ENCODE results near the gene TMEM106C. TPM values are rescaled to one million over a fixed set of nuclear protein-coding genes. Genes with fewer than 3 reads are reported as not detected.

The TMEM106C gene
- total and polyA plus RNA-seq, 8 donors: 24.7 to 44.7 (median 31.7) TPM

DNA sequence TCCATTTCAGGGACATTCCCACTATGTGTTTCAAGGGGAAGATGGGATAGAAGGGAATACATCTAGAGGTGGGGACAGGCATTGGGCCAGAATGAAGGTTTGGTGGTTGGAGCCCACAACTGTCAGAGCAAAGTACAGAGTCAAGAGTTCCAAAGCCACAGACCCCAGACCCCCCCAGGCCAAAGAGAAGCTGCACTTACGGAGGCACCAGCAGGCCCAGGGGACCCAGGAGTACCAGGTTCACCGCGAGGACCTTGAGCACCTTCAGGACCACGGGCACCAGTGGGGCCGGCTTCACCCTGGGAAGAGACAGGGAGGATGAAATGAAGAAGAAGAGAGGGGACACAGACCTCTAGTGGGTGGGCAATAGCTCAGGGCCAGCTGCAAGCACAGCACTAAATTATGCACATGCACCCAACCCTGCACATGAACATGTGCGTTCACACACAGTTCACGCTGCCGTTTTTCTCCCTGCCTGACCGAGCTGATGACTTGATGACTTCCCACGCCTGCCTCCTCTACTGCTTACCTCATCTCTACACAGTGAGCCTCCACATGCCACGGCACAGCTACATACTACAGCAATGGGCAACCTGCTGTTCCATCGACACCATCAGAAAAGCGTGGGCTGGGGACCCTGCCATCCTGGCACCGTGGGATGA lies 24.1 kb downstream of the TMEM106C start:
- Histone ChIP-seq H3K36me3 (no peaks in the 10 kb centered on the region), H3K4me3 (no peak overlapping the region), H3K27ac (no peak overlapping the region), H3K9me3 (no peaks in the 10 kb centered on the region), H3K4me1 (no peaks in the 10 kb centered on the region), H3K27me3 (no peaks in the 10 kb centered on the region)
- intact Hi-C loops (cut with DNase I): no loop called here
- 76 to 77% methylated on average over 14 of the region's 14 CpGs for WGBS, 2 donors
- DNase-seq (peak in 2 of 6 donors; percentile 35 to 41), ATAC-seq (no peak), FAIRE-seq (no peak)
- TF ChIP-seq, protein P1, sequence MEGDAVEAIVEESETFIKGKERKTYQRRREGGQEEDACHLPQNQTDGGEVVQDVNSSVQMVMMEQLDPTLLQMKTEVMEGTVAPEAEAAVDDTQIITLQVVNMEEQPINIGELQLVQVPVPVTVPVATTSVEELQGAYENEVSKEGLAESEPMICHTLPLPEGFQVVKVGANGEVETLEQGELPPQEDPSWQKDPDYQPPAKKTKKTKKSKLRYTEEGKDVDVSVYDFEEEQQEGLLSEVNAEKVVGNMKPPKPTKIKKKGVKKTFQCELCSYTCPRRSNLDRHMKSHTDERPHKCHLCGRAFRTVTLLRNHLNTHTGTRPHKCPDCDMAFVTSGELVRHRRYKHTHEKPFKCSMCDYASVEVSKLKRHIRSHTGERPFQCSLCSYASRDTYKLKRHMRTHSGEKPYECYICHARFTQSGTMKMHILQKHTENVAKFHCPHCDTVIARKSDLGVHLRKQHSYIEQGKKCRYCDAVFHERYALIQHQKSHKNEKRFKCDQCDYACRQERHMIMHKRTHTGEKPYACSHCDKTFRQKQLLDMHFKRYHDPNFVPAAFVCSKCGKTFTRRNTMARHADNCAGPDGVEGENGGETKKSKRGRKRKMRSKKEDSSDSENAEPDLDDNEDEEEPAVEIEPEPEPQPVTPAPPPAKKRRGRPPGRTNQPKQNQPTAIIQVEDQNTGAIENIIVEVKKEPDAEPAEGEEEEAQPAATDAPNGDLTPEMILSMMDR (IDR thresholded peaks at IDR 0.05): no peak

DNA sequence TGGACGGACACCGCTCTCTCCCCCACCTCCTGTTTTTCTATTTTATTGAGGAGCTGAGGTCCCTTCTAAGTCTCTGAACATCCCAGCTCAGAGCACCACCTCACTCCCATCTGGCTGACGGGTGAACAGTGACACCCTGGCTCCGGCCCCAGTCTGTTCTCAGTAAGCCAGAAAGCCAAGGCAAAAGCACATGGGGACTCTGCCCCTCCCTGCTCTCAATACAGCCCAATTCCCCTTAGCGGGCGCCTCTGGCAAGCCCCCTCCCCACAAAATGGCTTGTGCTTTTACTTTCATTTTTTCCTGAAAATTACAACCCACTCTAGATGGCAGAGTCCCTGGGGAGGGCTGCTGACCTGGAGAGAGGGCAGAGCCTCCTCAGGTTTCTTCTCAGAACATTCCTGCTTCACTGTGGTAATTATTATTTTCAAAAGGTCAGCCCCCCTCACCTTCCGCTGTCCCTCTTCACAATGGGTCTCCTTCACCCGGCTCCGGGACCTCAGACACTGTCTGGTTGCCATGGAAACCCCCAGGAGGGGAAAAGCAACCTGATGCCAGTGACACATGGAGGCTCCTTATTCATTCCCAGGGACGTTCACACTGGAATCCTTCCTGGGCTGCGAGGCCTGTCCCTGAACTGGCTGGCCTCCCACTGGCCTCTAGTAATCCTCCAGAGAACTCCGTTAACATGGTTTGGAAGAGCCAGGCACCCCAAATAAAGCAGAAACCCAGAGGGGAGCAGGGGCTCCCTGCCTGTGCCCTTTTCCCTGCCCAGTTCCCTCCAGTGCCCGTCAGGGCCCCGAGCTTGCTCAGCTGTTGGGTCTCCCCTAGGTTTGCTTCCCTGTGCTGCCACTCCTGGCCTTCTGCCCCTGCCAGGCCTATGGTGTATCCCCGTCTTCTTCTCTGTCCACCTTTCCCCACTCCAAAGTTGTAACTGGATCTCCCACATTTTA lies 25.0 kb downstream of the TMEM106C start:
- TF ChIP-seq, protein P1 (IDR thresholded peaks at IDR 0.05): no peak
- H3K27me3 ChIP-seq: no peaks in the 10 kb centered on the region
- intact Hi-C loops (cut with DNase I): no loop called here

DNA sequence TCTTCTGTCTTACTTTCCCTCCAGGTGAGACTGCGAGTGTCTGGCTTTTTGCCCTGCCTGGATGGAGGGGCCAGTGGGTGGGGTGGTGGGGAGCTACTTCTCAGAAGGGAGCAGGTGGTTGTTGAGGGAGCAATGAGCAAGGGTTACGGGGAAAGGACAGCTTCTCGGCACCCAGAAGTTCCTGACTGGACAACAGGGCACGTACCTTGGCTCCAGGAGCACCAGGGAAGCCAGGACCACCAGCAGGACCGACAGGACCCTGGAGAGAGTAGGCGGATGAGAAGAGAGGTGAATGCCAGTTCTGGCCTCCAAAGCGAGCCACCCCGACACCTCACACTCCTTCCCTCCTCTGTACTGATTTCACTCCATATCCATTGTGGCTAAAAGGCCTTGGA lies 25.6 kb downstream of the TMEM106C start:
- Histone ChIP-seq H3K27ac (no peak overlapping the region), H3K27me3 (no peaks in the 10 kb centered on the region), H3K4me3 (no peak overlapping the region), H3K9me3 (no peaks in the 10 kb centered on the region), H3K36me3 (no peaks in the 10 kb centered on the region), H3K4me1 (no peaks in the 10 kb centered on the region)
- ATAC-seq (no peak), FAIRE-seq (no peak), DNase-seq (peak in 1 of 6 donors; percentile 19)
- WGBS, 2 donors: 82 to 83% methylated on average over 8 of the region's 8 CpGs
- TF ChIP-seq, protein P1 (IDR thresholded peaks at IDR 0.05): no peak
- intact Hi-C loops (cut with DNase I): no loop called here

More for the DNA sequence above, 25.0 kb downstream of the TMEM106C start:
- no peaks in the 10 kb centered on the region for H3K9me3 ChIP-seq
- H3K4me3 ChIP-seq: no peak overlapping the region
- no peaks in the 10 kb centered on the region for H3K4me1 ChIP-seq
- WGBS, 2 donors: 53% methylated on average over 15 of the region's 15 CpGs
- FAIRE-seq (no peak), DNase-seq (peak in 1 of 6 donors; percentile 18), ATAC-seq (no peak)
- H3K36me3 ChIP-seq: no peaks in the 10 kb centered on the region
- H3K27ac ChIP-seq: no peak overlapping the region

DNA sequence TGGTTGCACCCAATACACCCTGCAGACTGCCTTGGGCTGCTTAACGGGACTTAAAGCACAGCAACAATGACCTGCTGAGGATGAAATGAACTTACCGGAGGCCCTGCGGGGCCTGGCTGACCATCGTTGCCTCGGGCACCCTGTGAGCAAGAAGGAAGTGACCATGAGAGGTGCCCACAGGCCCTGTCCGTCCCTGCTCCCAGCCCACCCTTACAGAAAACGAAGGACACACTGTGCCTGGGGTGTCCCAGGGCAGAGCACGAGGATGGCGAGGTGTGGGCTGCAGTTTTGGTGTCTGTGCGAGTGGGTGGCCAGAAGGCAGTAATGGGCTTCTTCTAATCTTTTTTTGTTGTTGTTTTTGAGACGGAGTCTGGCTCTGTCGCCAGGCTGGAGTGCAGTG lies 26.3 kb downstream of the TMEM106C start:
- ATAC-seq (no peak), FAIRE-seq (no peak), DNase-seq (peak in 1 of 6 donors; percentile 22)
- no peaks in the 10 kb centered on the region for H3K36me3 ChIP-seq
- H3K4me1 ChIP-seq: no peaks in the 10 kb centered on the region
- WGBS, 2 donors: 79 to 81% methylated on average over 12 of the region's 12 CpGs
- TF ChIP-seq, protein P1 (IDR thresholded peaks at IDR 0.05): no peak
- intact Hi-C loops (cut with DNase I): no loop called here
- H3K27me3 ChIP-seq: no peaks in the 10 kb centered on the region
- no peaks in the 10 kb centered on the region for H3K9me3 ChIP-seq
- H3K4me3 ChIP-seq: no peak overlapping the region
- H3K27ac ChIP-seq: no peak overlapping the region
